HepG2 (cell line): ENCODE data around the gene LSM14B. TPM values are rescaled to one million over a fixed set of nuclear protein-coding genes. Genes with fewer than 3 reads are reported as not detected.

ENCODE experiments used
- ATF2 ChIP-seq: sonication (generic); formaldehyde crosslinking; IDR thresholded peaks from 2 replicates; pipeline ENCODE4 v1.4.0; 2020; ENCODE audit warnings: missing genetic modification reagents
- DRAP1 ChIP-seq: IDR thresholded peaks from 2 replicates; pipeline ENCODE4 v1.6.1; 2016; ENCODE audit warnings: missing genetic modification reagents, missing compliant biosample characterization
- FOXK2 ChIP-seq: fragments of 450-650 bp; IDR thresholded peaks from 2 replicates; pipeline ENCODE4 v1.6.1; 2016
- HMG20B ChIP-seq: conservative IDR thresholded peaks from 2 replicates; pipeline ENCODE4 v1.6.1; 2016; ENCODE audit warnings: missing genetic modification reagents, missing compliant biosample characterization
- HNRNPH1 ChIP-seq: fragments of 200-400 bp; formaldehyde crosslinking; optimal IDR thresholded peaks from 2 replicates; pipeline ENCODE3; 2017; ENCODE audit warnings: mild to moderate bottlenecking, low read depth, low read length
- MAFK ChIP-seq, 2 experiments: IDR thresholded peaks in 1 of 2; conservative IDR thresholded peaks in 1 of 2; 2 replicates each; pipeline ENCODE4 v1.6.1; 2011; ENCODE audit warnings: improper control_type of control experiment in 2 of 2, low read length in 2 of 2
- NCOR1 ChIP-seq: fragments of 200-600 bp; sonication (generic); IDR thresholded peaks from 2 replicates; pipeline ENCODE4 v1.7.0; 2017; ENCODE audit warnings: antibody characterized with exemption, low read length, borderline replicate concordance
- NR2F2 ChIP-seq: IDR thresholded peaks from 2 replicates; pipeline ENCODE4 v1.6.1; 2012; ENCODE audit warnings: low read depth, inconsistent platforms, borderline replicate concordance
- SMAD3 ChIP-seq: sonication (generic); formaldehyde crosslinking; IDR thresholded peaks from 2 replicates; pipeline ENCODE4 v1.4.0; 2020; ENCODE audit warnings: missing genetic modification reagents
- SRSF9 ChIP-seq: fragments of 200-400 bp; formaldehyde crosslinking; IDR thresholded peaks from 2 replicates; pipeline ENCODE4 v1.6.1; 2018; ENCODE audit warnings: borderline replicate concordance, mild to moderate bottlenecking, low read depth, low read length; ENCODE audit not compliant: insufficient read depth, poor library complexity, severe bottlenecking
- ZBTB37 ChIP-seq: sonication (generic); formaldehyde crosslinking; IDR thresholded peaks from 2 replicates; pipeline ENCODE4 v1.4.0; 2020; ENCODE audit warnings: mild to moderate bottlenecking, missing genetic modification reagents
- ZNF354B ChIP-seq: sonication (generic); formaldehyde crosslinking; IDR thresholded peaks from 2 replicates; pipeline ENCODE4 v1.8.0; 2022; ENCODE audit warnings: mild to moderate bottlenecking, missing genetic modification reagents
- ZNF451 ChIP-seq: sonication (generic); formaldehyde crosslinking; IDR thresholded peaks from 2 replicates; pipeline ENCODE4 v1.5.0; 2020; ENCODE audit warnings: mild to moderate bottlenecking, missing genetic modification reagents
- ZNF678 ChIP-seq: sonication (generic); formaldehyde crosslinking; IDR thresholded peaks from 2 replicates; pipeline ENCODE4 v1.4.0; 2020; ENCODE audit warnings: mild to moderate bottlenecking, missing genetic modification reagents
- ZNF816 ChIP-seq: sonication (generic); formaldehyde crosslinking; IDR thresholded peaks from 2 replicates; pipeline ENCODE4 v1.8.0; 2022; ENCODE audit warnings: missing genetic modification reagents, mild to moderate bottlenecking, borderline replicate concordance
- polyA plus RNA-seq, 8 experiments: library from polyadenylated mRNA; depleted of rRNA in 3 of 8; stranded (reverse) in 7 of 8; unstranded in 1 of 8; fragments of >200 nt; fragmentation: Illumina TruSeq in 4 of 8; extraction: Trizol in 4 of 8; gene quantifications; 2 replicates each; pipeline versions ENCODE4 v1.2.1 to v1.2.3, GENCODE V29; 2011 to 2016; ENCODE audit warnings: low read depth in 4 of 8, missing spikeins in 1 of 8, mixed read lengths in 1 of 8; ENCODE audit not compliant: insufficient read depth in 1 of 8
- total RNA-seq, 5 experiments: library from RNA; depleted of rRNA; stranded (reverse); fragments of >200 nt; fragmentation: Illumina TruSeq; extraction: Trizol; gene quantifications; 2 replicates each; pipeline ENCODE4 v1.2.3, GENCODE V29; 2016; ENCODE audit warnings: low read depth in 1 of 5
- TF ChIP-seq, protein P1 (sequence below): IDR thresholded peaks from 2 replicates; pipeline ENCODE4 v1.6.1; 2016; ENCODE audit warnings: mild to moderate bottlenecking
- TF ChIP-seq, protein P2 (sequence below): sonication (generic); formaldehyde crosslinking; IDR thresholded peaks from 2 replicates; pipeline ENCODE4 v1.5.0; 2020; ENCODE audit warnings: mild to moderate bottlenecking, low read depth, missing genetic modification reagents, borderline replicate concordance
- TF ChIP-seq, protein P3 (sequence below): sonication (generic); formaldehyde crosslinking; IDR thresholded peaks from 2 replicates; pipeline ENCODE4 v1.8.1; 2023; ENCODE audit warnings: missing genetic modification reagents, mild to moderate bottlenecking, borderline replicate concordance
- TF ChIP-seq, protein P4 (sequence below): sonication (generic); formaldehyde crosslinking; IDR thresholded peaks from 2 replicates; pipeline ENCODE4 v1.5.0; 2020; ENCODE audit warnings: mild to moderate bottlenecking, missing genetic modification reagents

LSM14B gene
- total and polyA plus RNA-seq, 2 of the 13 experiments (the other 11 are each of a cell fraction or from before 2014, with no cell fraction given), result 43.3 to 79.2 TPM

- TF ChIP-seq NCOR1, result peak; percentile 10; the same call in 1 of the 2 replicates
- peak; percentile 96; the same call in 1 of the 2 replicates for TF ChIP-seq SMAD3 (CRISPR knock-in tag)
- TF ChIP-seq ZBTB37 (CRISPR knock-in tag), result no peak
- TF ChIP-seq HMG20B (CRISPR knock-in tag), result peak; percentile 35; the same call in 1 of the 2 replicates
- TF ChIP-seq, protein P1, sequence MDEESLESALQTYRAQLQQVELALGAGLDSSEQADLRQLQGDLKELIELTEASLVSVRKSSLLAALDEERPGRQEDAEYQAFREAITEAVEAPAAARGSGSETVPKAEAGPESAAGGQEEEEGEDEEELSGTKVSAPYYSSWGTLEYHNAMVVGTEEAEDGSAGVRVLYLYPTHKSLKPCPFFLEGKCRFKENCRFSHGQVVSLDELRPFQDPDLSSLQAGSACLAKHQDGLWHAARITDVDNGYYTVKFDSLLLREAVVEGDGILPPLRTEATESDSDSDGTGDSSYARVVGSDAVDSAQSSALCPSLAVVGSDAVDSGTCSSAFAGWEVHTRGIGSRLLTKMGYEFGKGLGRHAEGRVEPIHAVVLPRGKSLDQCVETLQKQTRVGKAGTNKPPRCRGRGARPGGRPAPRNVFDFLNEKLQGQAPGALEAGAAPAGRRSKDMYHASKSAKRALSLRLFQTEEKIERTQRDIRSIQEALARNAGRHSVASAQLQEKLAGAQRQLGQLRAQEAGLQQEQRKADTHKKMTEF (CRISPR knock-in tag), result peak; percentile 99
- TF ChIP-seq SRSF9, result no peak
- TF ChIP-seq HNRNPH1, result peak; percentile 95
- peak; percentile 88; the same call in 1 of the 2 replicates for TF ChIP-seq ZNF678 (CRISPR knock-in tag)
- TF ChIP-seq, protein P2, sequence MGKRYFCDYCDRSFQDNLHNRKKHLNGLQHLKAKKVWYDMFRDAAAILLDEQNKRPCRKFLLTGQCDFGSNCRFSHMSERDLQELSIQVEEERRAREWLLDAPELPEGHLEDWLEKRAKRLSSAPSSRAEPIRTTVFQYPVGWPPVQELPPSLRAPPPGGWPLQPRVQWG, result no peak; the same call in 1 of the 2 replicates
- peak; percentile 85 for TF ChIP-seq ATF2
- no peak; the same call in none of the 2 replicates for TF ChIP-seq ZNF816 (CRISPR knock-in tag)
- TF ChIP-seq, protein P3, sequence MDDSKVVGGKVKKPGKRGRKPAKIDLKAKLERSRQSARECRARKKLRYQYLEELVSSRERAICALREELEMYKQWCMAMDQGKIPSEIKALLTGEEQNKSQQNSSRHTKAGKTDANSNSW (CRISPR knock-in tag), result no peak; the same call in none of the 2 replicates
- TF ChIP-seq ZNF451 (CRISPR knock-in tag), result peak; percentile 99
- TF ChIP-seq ZNF354B (CRISPR knock-in tag), result 0 out of 2 replicates have a peak, but pooled peaks have one; percentile 44
- TF ChIP-seq MAFK (conservative IDR thresholded peaks at IDR 0.05 in 1 of 2, IDR thresholded peaks at IDR 0.05 in 1 of 2; ENCODE audit: low read length in 2 of 2), result no peak
- TF ChIP-seq FOXK2, result peak; percentile 82
- TF ChIP-seq, protein P4, sequence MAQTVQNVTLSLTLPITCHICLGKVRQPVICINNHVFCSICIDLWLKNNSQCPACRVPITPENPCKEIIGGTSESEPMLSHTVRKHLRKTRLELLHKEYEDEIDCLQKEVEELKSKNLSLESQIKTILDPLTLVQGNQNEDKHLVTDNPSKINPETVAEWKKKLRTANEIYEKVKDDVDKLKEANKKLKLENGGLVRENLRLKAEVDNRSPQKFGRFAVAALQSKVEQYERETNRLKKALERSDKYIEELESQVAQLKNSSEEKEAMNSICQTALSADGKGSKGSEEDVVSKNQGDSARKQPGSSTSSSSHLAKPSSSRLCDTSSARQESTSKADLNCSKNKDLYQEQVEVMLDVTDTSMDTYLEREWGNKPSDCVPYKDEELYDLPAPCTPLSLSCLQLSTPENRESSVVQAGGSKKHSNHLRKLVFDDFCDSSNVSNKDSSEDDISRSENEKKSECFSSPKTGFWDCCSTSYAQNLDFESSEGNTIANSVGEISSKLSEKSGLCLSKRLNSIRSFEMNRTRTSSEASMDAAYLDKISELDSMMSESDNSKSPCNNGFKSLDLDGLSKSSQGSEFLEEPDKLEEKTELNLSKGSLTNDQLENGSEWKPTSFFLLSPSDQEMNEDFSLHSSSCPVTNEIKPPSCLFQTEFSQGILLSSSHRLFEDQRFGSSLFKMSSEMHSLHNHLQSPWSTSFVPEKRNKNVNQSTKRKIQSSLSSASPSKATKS (CRISPR knock-in tag), result no peak
- peak; percentile 92 for TF ChIP-seq DRAP1 (CRISPR knock-in tag)
- TF ChIP-seq NR2F2, result no peak; the same call in 1 of the 2 replicates
Measured at GRCh38 chr20:62182469-62183425, 60.5 kb downstream of the LSM14B start, which contains the start of gene MTG2 (continued).
